Hematopoietic multipotent progenitor cell (in vitro differentiated cells): ENCODE measurements around the gene GOLGA6D. TPM values are rescaled to one million over a fixed set of nuclear protein-coding genes. Genes with fewer than 3 reads are reported as not detected.
"Not testable (repeated sequence)": the region's sequence is repeated elsewhere in the genome, so short reads cannot be mapped to it uniquely, and the experiment has no call there.

Source experiments
- DNase-seq, 3 donors: peaks; one replicate each; pipeline ENCODE4 v3.0.0-alpha.2; 2011 to 2015; ENCODE audit warnings: low read depth in 2 of 3, low spot score in 2 of 3
- total RNA-seq: library from RNA; depleted of rRNA; stranded (reverse); fragments of >200 nt; gene quantifications from one replicate; pipeline ENCODE4 v1.2.3, GENCODE V29; 2012

The GOLGA6D gene
- total RNA-seq, 1 donor = under 0.01 TPM

- not testable (repeated sequence) for DNase-seq
Measured at GRCh38 chr15:75275617-75276016, 7.0 kb upstream of the GOLGA6D start.

GRCh38 chr15:75278497-75278896 lies 4.1 kb upstream of the GOLGA6D start:
- DNase-seq = peak in 1 of 3 donors; percentile 0

- DNase-seq = not testable (repeated sequence)
Measured at GRCh38 chr15:75284152-75284551, 1.5 kb downstream of the GOLGA6D start.

GRCh38 chr15:75293660-75294059 lies 11.0 kb downstream of the GOLGA6D start:
- not testable (repeated sequence) for DNase-seq

- not testable (repeated sequence) for DNase-seq
Measured at GRCh38 chr15:75298541-75299310, 16.1 kb downstream of the GOLGA6D start.

- DNase-seq = not testable (repeated sequence)
Measured at GRCh38 chr15:75299311-75299688, 16.7 kb downstream of the GOLGA6D start.

- DNase-seq = not testable (repeated sequence)
Measured at GRCh38 chr15:75300026-75300425, 17.4 kb downstream of the GOLGA6D start.

GRCh38 chr15:75302318-75302717 lies 19.7 kb downstream of the GOLGA6D start:
- no peak for DNase-seq

GRCh38 chr15:75302753-75303152 lies 20.1 kb downstream of the GOLGA6D start:
- DNase-seq = not testable (repeated sequence)

- no peak for DNase-seq
Measured at GRCh38 chr15:75306188-75306587, 23.6 kb downstream of the GOLGA6D start.

GRCh38 chr15:75307778-75308390 lies 25.2 kb downstream of the GOLGA6D start:
- DNase-seq = peak in 2 of 3 donors; percentile 42 to 55

- no peak for DNase-seq
Measured at GRCh38 chr15:75309711-75310110, 27.1 kb downstream of the GOLGA6D start.

- not testable (repeated sequence) for DNase-seq
Measured at GRCh38 chr15:75312548-75312947, 29.9 kb downstream of the GOLGA6D start.

- no peak for DNase-seq
Measured at GRCh38 chr15:75313116-75313845, 30.6 kb downstream of the GOLGA6D start.

- no peak for DNase-seq
Measured at GRCh38 chr15:75314552-75315290, 32.1 kb downstream of the GOLGA6D start.

GRCh38 chr15:75319231-75319897 lies 36.7 kb downstream of the GOLGA6D start:
- not testable (repeated sequence) for DNase-seq

GRCh38 chr15:75321711-75322110 lies 39.1 kb downstream of the GOLGA6D start:
- no peak for DNase-seq

GRCh38 chr15:75325922-75326321 lies 43.3 kb downstream of the GOLGA6D start:
- no peak for DNase-seq

- DNase-seq = no peak
Measured at GRCh38 chr15:75327005-75327404, 44.4 kb downstream of the GOLGA6D start.

- DNase-seq = no peak
Measured at GRCh38 chr15:75327491-75327890, 44.9 kb downstream of the GOLGA6D start.
